ENCODE results near the gene CADM2. TPM values are rescaled to one million over a fixed set of nuclear protein-coding genes. Genes with fewer than 3 reads are reported as not detected.

CADM2 gene
- total RNA-seq, 1 experiment from 2014 or later: 0.47 TPM

DNA sequence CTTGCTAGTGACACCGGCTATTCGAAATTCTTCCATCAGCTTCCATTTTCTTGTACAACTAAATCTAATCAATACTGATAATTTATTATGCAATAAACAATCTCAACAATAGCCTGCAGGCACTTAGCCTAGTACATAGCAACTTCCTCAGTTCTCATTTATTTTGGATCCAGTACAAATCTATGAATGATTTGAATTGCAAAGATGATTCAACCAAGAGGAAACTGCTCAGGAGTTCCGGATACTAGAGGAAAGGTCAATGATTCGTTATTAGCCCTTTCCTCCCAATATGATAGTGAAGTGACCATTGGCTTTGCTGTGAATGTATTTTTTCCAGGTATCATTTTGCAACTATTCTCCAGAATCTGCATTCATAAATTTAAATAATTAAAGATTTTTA, 827.0 kb downstream of the CADM2 start:
- H3K27me3 ChIP-seq (ENCODE audit: low read length): no peaks in the 10 kb centered on the region
- TF ChIP-seq EZH2phosphoT487 (IDR thresholded peaks at IDR 0.05; ENCODE audit: borderline replicate concordance, low read length) (no peak), EZH2 (IDR thresholded peaks at IDR 0.05; ENCODE audit: low read length, unreplicated experiment) (no peak)
- TF ChIP-seq, protein P1, sequence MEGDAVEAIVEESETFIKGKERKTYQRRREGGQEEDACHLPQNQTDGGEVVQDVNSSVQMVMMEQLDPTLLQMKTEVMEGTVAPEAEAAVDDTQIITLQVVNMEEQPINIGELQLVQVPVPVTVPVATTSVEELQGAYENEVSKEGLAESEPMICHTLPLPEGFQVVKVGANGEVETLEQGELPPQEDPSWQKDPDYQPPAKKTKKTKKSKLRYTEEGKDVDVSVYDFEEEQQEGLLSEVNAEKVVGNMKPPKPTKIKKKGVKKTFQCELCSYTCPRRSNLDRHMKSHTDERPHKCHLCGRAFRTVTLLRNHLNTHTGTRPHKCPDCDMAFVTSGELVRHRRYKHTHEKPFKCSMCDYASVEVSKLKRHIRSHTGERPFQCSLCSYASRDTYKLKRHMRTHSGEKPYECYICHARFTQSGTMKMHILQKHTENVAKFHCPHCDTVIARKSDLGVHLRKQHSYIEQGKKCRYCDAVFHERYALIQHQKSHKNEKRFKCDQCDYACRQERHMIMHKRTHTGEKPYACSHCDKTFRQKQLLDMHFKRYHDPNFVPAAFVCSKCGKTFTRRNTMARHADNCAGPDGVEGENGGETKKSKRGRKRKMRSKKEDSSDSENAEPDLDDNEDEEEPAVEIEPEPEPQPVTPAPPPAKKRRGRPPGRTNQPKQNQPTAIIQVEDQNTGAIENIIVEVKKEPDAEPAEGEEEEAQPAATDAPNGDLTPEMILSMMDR (conservative IDR thresholded peaks at IDR 0.05; ENCODE audit: low read depth, low read length): no peak
- H3K9me3 ChIP-seq (ENCODE audit: low read length): no peaks in the 10 kb centered on the region
- H3K79me2 ChIP-seq (ENCODE audit: low read length): no peaks in the 10 kb centered on the region
- ChIA-PET POLR2A (ENCODE audit: unreplicated experiment) (no interaction called here), CTCF (no interaction called here)
- no peak overlapping the region for H3K4me3 ChIP-seq (ENCODE audit: low read length)
- H3K9ac ChIP-seq (ENCODE audit: low read length): no peak overlapping the region
- H2AFZ ChIP-seq (ENCODE audit: low read length): no peak overlapping the region
- peak; percentile 75 for ATAC-seq
- H3K4me2 ChIP-seq (ENCODE audit: low read length): peak overlapping the region; percentile 37
- no peaks in the 10 kb centered on the region for H3K9me2 ChIP-seq (replicated peaks; ENCODE audit: low read length)
- peak; percentile 83 for DNase-seq
- no peaks in the 10 kb centered on the region for H4K20me1 ChIP-seq (ENCODE audit: low read length)
- no peaks in the 10 kb centered on the region for H3F3A ChIP-seq (ENCODE audit: low read length, unreplicated experiment)
- H3K4me1 ChIP-seq (ENCODE audit: insufficient read depth, low read length): peaks cover 25% of the 10 kb centered on the region
- no peaks in the 10 kb centered on the region for H3K36me3 ChIP-seq (ENCODE audit: low read depth, low read length)
- intact Hi-C loops (cut with micrococcal nuclease): loop anchor here (1.0 to 5.0 kb wide), 2 partner anchors 27 to 143 kb away; no protein-coding TSS in a partner anchor
- peak overlapping the region; percentile 29 for H3K27ac ChIP-seq (ENCODE audit: low read length)
- BruUV-seq (replicated peaks): no TSS peak

DNA sequence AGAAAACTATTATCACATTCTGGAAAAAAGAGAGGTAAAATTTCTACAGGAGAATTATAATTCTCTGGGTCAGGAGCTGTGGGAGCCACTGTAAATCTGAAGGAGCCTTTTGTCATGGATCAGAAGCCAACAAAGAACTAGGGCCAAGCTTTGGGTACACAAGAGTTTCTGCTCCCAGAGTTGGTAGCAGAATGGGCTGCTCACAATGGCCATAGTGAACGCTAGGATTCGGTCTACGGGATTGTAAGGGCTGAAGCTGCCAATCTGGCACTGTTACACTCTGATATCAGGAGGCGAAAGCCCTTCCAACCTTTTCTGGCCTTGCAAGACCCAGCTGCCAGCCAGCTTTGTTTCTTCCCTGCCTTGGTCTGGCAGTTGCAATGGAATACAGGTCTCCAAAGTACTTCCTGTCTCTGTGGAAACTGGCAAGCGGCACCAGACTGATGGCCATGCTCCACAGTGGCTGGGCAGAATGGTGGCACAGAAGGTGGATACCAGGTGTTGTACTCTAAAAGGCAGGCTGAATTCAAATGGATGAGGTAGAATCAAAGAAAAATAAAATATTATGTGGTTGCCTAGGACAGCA, 831.7 kb downstream of the CADM2 start:
- Histone ChIP-seq H3K4me3 (ENCODE audit: low read length) (no peak overlapping the region), H3K27me3 (ENCODE audit: low read length) (no peaks in the 10 kb centered on the region), H3K36me3 (ENCODE audit: low read depth, low read length) (no peaks in the 10 kb centered on the region), H3K4me1 (ENCODE audit: insufficient read depth, low read length) (peaks cover 16% of the 10 kb centered on the region), H3K79me2 (ENCODE audit: low read length) (no peaks in the 10 kb centered on the region), H3K4me2 (ENCODE audit: low read length) (no peak overlapping the region), H3K9ac (ENCODE audit: low read length) (no peak overlapping the region), H2AFZ (ENCODE audit: low read length) (no peak overlapping the region), H3K9me3 (ENCODE audit: low read length) (no peaks in the 10 kb centered on the region), H3K27ac (ENCODE audit: low read length) (no peak overlapping the region), H4K20me1 (ENCODE audit: low read length) (no peaks in the 10 kb centered on the region), H3F3A (ENCODE audit: low read length, unreplicated experiment) (no peaks in the 10 kb centered on the region), H3K9me2 (replicated peaks; ENCODE audit: low read length) (no peaks in the 10 kb centered on the region)
- POLR2A ChIA-PET (ENCODE audit: unreplicated experiment): no interaction called here
- DNase-seq: no peak
- intact Hi-C loops (cut with micrococcal nuclease): no loop called here
- TF ChIP-seq, protein P1 (conservative IDR thresholded peaks at IDR 0.05; ENCODE audit: low read depth, low read length): no peak
- TF ChIP-seq EZH2phosphoT487 (IDR thresholded peaks at IDR 0.05; ENCODE audit: borderline replicate concordance, low read length) (no peak), EZH2 (IDR thresholded peaks at IDR 0.05; ENCODE audit: low read length, unreplicated experiment) (no peak)
- CTCF ChIA-PET: no interaction called here
- ATAC-seq: no peak
- no TSS peak for BruUV-seq (replicated peaks)

GRCh38 chr3:85796140-85796539, 837.4 kb downstream of the CADM2 start:
- no peak for ATAC-seq
- Histone ChIP-seq H3K79me2 (ENCODE audit: low read length) (no peaks in the 10 kb centered on the region), H3K27me3 (ENCODE audit: low read length) (no peaks in the 10 kb centered on the region), H3K27ac (ENCODE audit: low read length) (no peak overlapping the region), H3K4me3 (ENCODE audit: low read length) (no peak overlapping the region), H3K36me3 (ENCODE audit: low read depth, low read length) (no peaks in the 10 kb centered on the region), H3K9ac (ENCODE audit: low read length) (no peak overlapping the region), H3K4me1 (ENCODE audit: insufficient read depth, low read length) (peaks cover 4% of the 10 kb centered on the region; the same call in 1 of the 2 replicates), H4K20me1 (ENCODE audit: low read length) (no peaks in the 10 kb centered on the region), H3F3A (ENCODE audit: low read length, unreplicated experiment) (no peaks in the 10 kb centered on the region), H3K4me2 (ENCODE audit: low read length) (no peak overlapping the region), H3K9me3 (ENCODE audit: low read length) (no peaks in the 10 kb centered on the region), H3K9me2 (replicated peaks; ENCODE audit: low read length) (no peaks in the 10 kb centered on the region), H2AFZ (ENCODE audit: low read length) (no peak overlapping the region)
- CTCF ChIA-PET: no interaction called here
- DNase-seq: no peak
- BruUV-seq (replicated peaks): no TSS peak
- intact Hi-C loops (cut with micrococcal nuclease): no loop called here
- POLR2A ChIA-PET (ENCODE audit: unreplicated experiment): no interaction called here
- TF ChIP-seq, protein P1 (conservative IDR thresholded peaks at IDR 0.05; ENCODE audit: low read depth, low read length): no peak
- TF ChIP-seq EZH2phosphoT487 (IDR thresholded peaks at IDR 0.05; ENCODE audit: borderline replicate concordance, low read length) (no peak), EZH2 (IDR thresholded peaks at IDR 0.05; ENCODE audit: low read length, unreplicated experiment) (no peak)
